ENCODE measurements around the gene CLTC.
"Not testable (repeated sequence)": the region's sequence is repeated elsewhere in the genome, so short reads cannot be mapped to it uniquely, and the experiment has no call there.

Gene CLTC

DNA sequence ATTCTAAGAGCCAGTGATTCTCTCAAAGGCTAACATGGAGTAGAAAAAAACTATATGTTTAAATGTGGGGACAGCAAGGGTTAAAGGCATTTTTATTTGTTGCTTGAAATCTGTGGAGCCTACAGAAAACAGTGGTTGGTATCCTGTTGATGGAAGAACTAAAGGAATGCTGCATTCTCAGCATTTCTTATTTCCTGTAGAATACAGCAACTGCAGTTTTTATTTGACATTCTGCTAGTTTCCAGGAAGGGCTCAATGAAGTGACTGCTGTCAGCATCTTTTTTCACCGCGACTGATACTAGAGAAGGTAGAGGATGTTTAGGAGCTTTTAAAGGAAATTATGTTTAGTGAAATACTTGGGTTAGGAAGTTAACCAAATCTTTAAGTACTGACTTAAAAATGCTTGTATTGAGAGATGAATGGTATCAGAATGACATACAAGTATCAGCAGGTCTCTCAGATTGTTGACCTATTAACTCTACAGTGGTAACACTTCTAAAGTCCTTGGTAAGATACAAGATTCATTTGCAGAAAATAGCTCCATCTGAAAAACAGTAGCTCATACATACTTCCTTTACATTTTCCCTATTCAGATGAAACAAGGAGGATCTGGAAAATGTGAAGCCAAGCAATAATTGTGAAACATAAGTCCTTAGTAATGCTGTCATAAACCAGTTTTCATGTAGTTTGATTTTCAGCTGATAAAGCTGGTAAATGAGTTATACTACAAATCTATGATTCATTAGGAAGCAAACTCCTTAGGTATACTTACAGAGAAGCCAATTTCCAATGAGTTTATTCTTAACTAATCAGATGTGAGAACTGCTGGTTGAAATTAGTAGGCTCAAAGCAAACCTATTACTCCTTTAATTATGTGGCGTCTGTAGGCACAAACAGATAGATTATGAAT is 15.2 kb downstream of the CLTC start:
- DNase-seq (ENCODE audit: low read depth) = no peak

DNA sequence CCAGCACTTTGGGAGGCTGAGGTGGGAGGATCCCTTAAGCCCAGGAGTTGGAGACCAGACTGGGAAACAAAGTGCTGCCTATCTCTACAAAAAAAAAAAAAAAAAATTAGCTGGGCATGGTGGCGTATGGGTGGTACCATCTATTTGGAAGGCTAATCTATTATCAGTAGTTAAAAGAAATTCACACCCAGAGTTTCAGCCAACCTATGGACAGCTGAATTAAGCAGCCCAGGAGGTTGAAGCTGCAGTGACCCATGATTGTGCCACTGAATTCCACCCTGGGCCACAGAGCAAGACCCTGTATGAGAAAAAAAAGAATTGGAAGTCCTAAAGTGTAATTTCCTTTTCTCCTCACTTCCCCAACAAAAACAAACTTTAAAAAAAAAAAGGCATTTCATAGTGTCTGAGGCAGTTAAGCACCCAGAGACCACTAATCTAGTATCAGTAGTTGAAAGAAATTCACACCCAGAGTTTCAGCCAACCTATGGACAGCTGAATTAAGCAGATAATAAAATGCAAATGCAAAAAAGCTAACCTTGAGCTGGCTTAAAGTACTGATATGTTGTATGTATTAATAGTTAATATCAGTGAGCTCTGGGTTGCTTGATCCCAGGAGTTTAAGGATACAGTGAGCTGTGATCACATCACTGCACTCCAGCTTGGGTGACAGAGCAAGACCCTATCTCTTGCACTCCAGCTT is 18.1 kb downstream of the CLTC start:
- no peak for DNase-seq (ENCODE audit: low read depth)

DNA sequence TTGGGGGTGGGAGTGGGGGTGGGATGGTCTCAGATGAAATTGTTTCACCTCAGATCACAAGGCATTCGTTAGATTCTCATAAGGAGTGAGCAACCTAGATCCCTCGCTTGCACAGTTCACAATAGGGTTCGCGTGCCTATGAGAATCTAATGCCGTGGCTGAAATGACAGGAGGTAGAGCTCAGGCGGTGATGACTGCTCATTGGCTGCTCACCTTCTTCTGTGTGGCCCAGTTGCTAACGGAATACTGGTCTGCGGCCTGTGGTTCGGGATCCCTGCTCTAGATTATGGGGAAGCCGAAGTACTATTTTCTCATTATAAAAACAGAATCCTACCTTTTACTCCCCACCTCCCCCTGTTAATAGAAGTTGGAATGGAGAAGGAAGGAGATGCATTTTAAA is 18.9 kb downstream of the CLTC start:
- no peak for DNase-seq (ENCODE audit: low read depth)

DNA sequence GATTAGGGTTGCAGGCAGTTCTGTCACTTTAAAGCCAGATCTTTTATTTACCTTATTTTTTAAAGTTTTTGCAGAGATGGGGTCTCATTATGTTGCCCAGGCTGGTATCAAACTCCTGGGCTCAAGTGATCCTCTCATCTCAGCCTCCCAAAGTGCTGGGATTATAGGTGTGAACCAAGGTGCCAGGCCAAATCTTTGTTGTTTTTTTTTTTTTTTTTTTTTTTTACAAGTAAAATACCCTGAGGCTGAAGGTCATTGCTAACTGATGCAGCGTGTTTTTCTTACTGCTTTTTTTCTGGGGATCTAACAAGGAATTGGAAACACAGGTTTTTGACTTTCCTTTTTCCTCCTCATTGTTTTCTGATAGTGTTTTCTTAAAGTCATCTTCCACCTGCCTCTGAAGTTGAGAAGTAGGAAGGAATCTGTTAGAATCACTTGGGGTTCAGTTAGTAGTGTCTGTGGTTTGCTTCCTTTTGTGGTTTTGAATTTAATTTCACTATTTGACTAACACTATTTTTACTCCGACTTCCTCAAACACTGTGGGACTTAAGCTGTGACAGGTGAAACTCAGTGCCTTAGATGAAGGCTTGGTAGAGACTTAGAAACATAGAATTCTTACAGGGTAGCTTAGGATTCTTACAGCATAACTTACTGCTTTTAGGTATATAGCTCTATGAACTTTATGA is 22.2 kb downstream of the CLTC start:
- DNase-seq (ENCODE audit: low read depth) = no peak

DNA sequence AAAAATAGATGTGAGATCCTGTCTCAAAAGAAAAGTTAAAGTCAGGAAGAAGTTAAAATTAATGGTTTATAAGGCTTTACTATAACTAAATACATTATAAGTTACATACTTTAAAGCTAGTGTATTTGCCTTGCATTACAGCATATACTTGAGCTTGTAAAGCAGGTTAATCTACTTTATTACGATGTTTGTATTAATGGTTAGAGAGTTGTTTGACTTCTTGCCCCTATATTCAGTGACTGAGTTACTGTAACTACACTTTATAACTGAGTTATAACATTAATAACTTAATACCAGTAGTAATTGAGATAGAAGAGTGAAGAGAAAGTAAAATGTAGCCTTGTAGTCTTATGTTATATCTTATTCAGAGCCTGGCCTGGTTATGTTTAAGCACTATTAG is 22.9 kb downstream of the CLTC start:
- no peak for DNase-seq (ENCODE audit: low read depth)

DNA sequence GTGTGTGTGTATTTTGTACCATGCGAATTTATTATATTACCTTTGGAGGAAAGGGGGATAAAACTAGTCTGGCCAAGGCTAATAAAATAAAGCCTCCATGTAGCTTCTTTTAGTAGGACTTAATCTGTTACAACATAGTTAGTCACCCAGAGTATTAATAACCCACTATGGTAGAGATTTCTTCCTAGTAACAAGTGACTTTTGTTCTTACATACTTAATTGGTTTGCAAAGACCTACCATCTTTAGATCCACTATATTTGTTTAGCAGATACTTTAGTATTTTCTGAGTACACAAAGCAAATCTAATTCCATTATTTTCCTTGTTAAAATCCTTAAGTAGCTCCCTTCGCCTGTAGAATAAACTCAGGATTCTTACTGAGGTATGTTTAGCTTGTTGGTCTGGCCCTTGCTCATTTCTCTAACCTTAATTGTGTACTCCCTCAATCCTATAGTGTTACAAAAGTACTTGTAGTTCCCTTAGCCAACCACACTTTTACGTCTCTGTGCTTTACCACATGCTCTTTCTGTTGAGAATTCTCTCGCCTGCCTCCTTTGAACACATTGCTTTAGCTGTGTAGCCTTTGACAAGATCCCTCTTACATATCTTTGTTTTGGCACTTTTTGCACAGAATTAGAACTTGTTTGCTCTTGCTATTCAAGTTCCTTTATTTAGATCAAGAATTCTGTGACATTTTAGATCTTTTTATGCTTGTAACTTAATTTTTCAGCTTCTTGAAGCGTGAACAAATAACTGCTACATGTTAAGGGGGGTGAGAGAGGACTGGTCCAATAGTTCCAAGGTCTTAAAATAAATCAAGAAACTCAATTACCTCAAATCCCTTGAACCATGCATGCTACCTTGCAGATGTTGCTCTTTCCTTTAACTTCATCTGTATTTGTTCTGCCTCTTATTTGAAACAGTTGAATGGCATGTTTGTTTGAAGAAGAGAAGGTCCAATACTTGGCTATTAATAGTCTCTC is 23.8 kb downstream of the CLTC start:
- no peak for DNase-seq (ENCODE audit: low read depth)

DNA sequence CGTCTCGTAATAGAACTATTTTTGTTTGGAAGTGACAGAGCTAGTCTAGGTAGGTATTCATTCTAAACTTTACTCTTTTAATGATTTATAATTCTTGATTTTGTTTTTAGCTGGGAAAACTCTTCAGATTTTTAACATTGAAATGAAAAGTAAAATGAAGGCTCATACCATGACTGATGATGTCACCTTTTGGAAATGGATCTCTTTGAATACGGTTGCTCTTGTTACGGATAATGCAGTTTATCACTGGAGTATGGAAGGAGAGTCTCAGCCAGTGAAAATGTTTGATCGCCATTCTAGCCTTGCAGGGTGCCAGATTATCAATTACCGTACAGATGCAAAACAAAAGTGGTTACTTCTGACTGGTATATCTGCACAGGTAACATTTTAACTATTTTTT is 27.6 kb downstream of the CLTC start:
- no peak for DNase-seq (ENCODE audit: low read depth)

DNA sequence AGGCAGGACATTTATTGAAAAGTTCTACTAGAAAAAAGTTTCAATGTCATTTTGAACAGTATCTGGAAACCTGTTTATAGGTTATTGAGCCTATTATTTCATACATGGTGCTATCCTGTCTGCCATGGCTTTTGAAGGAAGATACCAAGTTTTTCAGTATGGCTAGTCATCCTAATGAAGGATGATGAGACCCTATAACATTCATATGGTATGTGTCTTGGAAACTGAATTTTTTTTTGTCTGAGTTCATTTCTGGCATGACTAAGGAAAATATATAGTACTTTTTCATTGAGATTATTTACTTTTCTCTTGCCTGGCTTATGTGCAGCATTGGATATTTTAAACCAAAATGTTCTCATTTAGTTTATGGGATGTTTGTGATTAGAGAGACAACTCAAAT is 30.2 kb downstream of the CLTC start:
- no peak for DNase-seq (ENCODE audit: low read depth)

DNA sequence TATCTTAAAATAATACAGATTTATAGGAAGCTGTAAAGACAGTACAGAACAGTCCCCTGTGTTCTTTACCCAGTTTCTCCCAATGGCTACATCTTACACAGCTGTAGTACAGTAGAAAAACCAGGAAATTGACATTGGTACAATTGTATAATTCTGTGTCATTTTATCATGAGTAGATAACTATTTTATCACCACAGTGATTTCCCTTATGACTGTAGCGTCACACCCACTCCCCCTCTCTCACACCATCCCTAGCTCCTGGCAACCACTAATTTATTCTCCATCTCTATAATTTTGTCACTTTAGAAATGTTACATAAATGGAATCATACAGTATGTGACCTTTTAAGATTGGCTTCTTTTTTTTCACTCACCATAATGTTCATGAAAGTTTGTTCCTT is 30.9 kb downstream of the CLTC start:
- DNase-seq (ENCODE audit: low read depth) = no peak

DNA sequence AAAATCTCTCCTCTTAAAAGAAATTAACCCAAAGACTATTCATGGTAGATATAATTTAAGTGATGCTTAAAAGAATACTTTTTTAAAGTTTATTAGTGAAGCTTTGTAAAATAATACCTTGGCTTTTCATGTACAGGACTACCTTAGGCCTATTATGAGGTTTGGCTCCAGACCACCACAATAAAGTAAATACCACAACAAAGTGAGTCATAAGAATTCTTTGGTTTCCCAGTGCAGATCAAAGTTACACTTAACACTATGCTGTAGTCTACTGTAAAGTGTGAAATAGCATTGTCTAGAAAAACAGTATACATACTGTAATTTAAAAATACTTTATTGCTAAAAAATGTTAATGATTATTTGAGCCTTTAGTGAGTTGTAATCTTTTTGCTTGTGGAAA is 31.7 kb downstream of the CLTC start:
- DNase-seq (ENCODE audit: low read depth) = no peak

DNA sequence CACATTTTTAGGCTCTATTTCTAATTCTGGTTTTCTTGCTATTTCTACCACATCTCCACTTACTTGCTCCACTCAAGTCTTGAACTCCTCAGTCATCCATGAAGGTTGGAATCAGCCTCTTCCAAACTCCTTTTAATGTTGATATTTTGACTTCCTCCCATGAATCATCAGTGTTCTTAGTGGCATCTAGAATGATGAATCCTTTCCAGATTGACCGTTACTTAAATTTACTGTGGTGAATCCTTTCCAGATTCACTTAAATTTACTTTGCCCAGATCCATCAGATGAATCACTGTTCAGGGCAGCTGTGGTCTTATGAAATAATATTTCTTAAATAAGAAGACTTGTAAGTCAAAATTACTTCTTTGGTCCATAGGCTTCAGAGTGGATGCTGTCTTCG is 32.4 kb downstream of the CLTC start:
- no peak for DNase-seq (ENCODE audit: low read depth)

DNA sequence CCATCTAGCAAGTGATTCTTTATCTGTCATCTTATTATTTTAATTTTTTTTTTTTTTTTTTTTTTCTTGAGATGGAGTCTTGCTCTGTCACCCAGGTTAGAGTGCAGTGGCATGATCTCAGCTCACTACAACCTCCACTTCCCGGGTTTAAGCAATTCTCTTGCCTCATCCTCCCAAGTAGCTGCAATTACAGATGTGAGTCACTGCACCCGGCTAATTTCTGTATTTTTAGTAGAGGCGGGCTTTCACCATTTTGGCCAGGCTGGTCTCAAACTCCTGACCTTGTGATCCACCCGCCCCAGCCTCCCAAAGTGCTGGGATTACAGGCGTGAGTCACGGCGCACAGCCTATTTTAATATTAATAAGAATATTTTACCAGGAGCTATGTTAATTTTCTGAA is 36.9 kb downstream of the CLTC start:
- not testable (repeated sequence) for DNase-seq (ENCODE audit: low read depth)

DNA sequence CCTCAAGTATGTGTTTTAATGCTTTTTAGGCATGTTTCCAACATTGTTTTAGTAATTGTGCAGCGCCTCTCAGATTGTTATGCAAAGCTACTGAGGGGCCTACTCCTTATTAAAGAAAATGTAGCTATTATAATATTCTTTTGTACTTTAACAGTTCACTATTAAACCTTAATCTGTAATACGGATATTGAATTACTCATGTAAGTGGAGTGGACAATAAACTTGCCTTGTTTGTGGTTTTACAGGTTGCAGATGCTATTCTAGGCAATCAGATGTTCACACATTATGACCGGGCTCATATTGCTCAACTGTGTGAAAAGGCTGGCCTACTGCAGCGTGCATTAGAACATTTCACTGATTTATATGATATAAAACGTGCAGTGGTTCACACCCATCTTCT is 46.5 kb downstream of the CLTC start:
- no peak for DNase-seq (ENCODE audit: low read depth)

DNA sequence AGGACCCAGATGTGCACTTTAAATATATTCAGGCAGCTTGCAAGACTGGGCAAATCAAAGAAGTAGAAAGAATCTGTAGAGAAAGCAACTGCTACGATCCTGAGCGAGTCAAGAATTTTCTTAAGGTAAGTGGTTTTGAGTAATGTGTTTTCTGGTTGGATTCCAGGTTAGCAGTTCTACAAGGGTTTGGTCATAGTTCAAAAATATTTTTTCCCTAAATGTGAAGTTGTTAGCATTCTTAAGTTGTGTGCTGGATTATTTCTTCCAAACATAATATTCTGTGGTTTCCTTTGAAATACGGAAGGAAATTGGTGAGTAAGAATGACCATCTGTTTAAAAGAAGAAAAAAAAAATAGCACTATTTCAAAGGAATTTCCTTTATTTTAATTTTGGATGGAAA is 49.1 kb downstream of the CLTC start:
- no peak for DNase-seq (ENCODE audit: low read depth)

DNA sequence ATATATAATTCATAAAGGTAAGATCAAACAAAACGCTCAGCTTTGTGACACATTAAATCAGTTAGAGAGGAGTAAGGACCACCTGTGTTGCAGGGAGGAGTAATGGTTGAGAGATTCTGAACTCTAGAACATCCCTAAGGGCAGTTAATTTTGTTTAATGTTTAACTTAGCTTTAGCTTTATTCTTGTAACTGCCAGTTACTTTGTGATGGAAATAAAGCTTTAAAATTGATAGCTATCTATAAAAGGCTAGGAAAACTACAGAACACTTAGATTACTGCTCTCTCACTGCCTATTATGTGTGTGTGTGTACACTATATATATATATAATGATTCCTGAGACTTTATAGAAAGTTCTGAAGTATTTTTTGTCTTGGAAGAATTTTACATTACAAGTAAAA is 49.7 kb downstream of the CLTC start:
- DNase-seq (ENCODE audit: low read depth) = no peak

DNA sequence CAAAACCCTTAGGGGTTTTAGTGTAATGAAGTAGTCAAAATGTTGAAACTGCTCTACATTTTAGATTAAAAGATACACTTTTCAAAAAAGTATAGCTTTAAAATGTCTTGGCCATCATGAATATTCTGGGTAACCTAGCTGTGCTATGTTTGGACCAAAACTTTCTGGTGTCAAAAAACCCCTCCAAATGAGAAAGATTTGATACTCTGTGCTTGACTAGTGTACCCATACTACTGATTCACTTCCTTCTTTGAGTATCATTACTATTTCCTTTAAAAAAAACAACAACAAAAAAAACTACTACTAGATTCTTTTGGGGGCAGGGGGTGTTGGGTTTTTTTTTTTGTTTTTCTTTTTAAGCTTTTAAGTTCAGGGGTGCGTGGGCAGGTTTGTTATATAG is 50.2 kb downstream of the CLTC start:
- DNase-seq (ENCODE audit: low read depth) = no peak

DNA sequence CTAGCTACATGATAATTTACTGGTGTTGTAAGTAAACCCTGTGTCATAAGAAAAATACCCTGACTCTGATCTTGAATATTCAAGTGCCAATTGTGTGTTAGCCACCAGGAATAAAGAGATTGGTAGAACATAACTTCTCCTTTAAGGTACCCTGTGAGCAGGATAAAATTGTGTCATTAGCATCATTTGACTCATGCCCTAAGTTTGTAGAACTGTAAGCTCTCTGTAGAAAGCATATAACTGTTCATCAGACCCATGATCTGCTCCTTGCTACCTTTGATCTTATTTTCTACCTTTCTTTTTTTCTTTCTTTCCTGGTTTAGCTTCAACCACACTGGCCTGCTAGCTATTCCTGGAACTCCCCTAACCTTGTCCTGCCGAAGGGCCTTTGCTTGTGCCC is 51.7 kb downstream of the CLTC start:
- no peak for DNase-seq (ENCODE audit: low read depth)

DNA sequence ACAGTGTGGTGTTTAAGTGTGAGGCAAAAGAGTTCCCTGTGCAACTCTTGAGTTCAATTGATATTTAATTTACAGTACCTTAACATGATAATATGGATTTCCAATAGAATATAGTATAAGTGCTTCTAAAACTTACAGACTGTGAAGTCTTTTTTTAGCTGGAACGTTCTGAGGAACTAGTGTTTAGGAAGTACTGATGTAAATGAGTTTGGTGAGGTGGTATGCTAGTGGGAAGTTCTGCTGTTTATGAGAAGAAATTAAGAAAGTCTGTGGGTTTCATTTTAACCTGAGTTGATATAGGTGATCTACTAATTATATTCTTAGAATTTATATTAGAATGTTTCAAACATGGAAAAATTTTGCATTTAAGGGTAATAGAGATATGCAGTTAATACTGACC is 55.5 kb downstream of the CLTC start:
- no peak for DNase-seq (ENCODE audit: low read depth)

DNA sequence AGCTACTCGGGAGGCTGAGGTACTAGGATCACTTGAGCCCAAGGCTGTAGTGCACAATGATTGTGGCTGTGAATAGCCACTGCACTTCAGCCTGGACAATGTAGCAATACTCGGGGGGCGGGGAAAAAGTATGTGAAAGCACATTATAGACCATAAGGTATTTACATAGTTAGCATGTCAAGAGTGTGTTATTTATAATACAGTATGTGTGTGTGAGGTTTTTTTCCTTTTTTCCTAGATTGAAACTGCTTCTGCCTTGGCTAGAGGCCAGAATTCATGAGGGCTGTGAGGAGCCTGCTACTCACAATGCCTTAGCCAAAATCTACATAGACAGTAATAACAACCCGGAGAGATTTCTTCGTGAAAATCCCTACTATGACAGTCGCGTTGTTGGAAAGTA is 57.0 kb downstream of the CLTC start:
- no peak for DNase-seq (ENCODE audit: low read depth)

DNA sequence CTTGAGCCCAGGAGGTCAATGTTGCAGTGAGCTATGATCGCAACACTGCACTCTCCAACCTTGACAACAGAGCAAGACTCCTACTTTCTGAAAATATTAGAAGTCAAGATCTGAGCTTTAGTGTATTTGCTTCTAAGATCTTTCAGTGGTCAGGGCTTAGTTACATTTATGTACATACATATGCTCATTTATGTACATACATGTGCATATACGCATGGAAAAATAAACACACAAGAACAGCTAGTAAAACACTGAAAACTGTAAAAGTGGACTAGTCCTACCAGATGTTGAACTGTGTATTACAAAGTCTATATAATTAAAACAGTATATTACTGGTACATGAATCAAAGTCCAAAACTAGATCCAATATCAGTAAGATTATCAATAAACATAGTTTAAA is 59.2 kb downstream of the CLTC start:
- DNase-seq (ENCODE audit: low read depth) = no peak

DNA sequence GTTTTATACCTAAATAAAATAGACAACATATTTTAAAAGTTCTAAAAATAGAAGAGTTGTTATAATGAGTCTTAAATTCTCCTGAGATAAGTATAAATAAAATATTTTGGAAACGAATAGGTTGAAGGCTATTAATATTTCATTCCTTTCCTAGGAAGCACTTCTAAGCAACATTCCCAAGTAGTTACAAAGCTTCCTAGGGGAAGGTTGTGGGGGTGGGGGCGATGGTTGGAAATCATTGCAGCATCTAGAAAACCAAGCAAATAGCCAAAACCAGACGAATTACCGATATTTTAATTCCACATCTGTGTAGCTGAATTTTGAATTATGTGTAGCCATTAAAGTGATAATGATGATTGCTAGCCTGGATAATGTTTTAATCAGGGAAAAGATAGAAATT is 60.6 kb downstream of the CLTC start:
- no peak for DNase-seq (ENCODE audit: low read depth)

DNA sequence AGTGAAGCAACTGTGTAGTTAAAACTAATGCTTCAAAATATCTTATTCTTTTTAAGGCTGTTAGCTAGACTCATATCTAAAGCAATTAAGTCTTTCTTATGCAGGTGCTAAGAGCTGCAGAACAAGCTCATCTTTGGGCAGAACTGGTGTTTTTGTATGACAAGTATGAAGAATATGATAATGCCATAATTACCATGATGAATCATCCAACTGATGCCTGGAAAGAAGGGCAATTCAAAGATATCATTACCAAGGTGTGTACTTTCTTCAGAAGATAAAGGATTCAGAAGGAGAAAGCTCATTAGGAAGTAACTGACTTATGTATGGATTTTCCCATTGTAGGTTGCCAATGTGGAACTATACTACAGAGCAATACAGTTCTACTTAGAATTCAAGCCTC is 63.6 kb downstream of the CLTC start:
- DNase-seq (ENCODE audit: low read depth) = no peak
